HG02840 (cell line): ENCODE measurements around the gene AK4.

Source experiments
- ATAC-seq: cut with Tn5 transposase; IDR thresholded peaks from one replicate; pipeline ENCODE4 v1.9.1; 2021; ENCODE audit warnings: mild to moderate bottlenecking, moderate library complexity, moderate number of reproducible peaks; ENCODE audit not compliant: unreplicated experiment, low FRiP score

The AK4 gene

DNA sequence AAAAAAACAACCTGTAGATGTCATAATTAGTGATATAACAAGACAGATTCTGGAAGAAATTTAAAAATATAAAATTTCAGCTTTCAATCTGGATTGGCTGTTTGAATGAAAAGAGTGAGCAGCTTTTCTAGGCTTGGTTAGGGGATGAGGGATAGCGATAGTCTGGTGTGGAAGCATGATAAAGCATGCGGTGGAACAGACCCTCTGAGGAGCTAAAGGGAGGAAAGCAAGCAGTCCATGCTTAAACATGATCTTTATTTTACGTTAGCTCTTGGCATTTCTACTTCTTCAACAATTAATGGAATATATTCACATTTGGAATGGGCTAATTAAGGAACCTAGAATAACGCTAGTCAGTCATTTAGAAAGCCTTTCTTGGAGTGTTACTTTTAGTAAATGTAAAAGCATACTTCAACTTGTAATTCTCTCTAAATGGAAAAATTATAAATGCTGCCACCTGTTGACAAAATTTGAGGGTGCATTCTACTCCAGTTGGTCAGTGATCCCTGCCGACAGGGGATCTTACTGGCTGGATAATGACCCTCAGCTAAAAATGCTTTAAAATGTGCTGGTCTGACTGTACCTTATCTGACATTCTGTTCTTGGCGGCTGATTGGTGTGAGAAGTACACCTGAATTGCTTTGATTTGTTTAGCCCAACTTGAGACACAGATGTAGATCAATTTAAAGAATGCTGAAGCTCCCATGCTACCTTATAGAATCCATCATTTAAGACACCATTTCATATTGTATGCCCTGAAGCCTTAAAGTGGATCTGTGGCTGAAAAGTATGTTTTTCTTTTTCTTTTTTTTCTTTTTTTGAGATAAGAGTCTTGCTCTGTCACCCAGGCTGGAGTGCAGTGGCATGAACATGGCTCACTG, 61.2 kb downstream of the AK4 start:
- ATAC-seq = no peak

- no peak for ATAC-seq
Observed at GRCh38 chr1:65210325-65210724, 62.3 kb downstream of the AK4 start.

- no peak for ATAC-seq
Observed at GRCh38 chr1:65211331-65211730, 63.3 kb downstream of the AK4 start.

DNA sequence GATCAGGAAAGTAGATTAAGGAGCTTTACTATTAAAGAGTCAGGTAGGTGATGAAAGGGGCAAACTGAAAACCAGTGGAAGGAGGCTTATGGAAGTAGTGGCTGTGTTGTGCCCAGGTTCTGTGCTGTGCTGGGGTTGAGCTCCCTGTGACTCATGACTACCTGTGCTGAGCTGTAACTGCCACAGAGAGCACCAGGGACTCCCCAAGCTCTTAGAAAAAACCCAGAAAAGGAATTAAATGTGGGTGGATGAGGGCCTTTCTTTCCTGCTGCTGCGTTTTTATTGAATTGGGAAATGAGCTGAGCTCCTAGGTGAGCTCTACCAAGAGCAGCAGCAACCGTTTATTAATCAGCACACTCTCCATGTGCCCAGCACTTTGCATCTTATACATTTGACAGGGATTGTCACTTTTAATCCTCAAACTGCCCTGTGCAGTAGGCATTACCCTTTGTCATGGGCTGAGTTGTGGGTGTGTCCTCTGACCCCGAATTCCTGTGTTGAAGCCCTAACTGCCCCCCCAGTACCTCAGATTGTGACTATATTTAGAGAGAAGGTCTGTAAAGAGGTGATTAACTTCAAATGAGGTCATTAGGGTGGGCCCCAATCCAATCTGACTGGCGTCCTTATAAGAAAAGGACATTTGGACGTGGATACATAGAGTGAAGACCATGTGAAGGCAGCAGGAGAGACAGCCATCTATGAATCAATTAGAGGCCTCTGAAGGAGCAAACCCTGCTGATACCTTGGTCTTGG, 65.4 kb downstream of the AK4 start:
- ATAC-seq = no peak

GRCh38 chr1:65214340-65215027, 66.5 kb downstream of the AK4 start:
- no peak for ATAC-seq

DNA sequence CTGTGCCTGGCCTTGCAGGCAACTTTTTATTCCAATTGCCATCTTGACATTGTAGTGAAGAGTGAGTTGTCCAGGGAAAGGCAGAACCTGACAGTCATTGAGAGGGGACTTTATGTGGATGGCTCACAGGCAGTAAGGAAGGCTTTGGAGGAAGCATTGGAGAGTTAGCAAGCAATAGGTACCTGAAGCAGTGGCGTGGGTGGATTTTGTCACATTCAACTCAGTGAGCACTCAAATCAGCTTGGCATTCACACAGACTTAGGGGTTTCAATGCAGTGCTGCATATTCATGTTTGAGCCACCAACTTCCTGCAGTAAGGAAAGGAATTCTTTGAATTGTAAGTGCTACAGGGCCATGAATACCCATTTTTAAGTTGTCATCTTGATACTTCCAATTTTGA, 69.0 kb downstream of the AK4 start:
- no peak for ATAC-seq

DNA sequence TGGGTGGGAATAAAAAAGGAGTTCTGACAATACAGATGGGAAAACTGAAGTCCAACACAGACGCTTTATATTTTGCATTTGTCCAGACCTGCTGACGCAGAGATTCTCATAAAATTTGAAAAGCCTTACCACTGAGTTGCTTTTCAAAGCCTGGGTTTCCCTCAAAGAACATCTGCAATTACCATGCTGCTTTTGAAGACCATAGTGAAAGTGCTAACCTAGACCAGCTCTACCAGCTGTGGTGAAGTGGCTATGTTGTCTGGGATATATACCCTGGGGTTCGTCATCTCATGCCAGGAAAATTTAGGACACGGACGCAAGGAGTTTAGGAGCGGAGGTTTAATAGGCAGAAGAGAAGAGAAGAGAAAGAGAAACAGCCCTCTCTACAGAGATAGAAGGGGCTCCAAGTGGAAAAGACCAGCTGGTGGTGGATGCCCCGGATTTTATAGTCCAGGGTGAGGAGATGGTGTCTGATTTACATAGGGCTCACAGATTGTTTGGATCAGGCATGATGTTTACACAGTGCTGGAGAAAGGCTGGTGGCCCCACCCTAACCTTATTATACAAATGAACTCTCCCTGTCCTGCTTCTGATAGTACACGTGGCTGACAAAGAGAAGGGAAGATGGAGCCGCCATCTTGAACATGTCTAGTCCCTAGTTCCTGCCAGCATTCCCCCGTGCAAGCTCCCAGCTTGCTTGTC, 73.8 kb downstream of the AK4 start:
- no peak for ATAC-seq

- ATAC-seq = no peak
Observed at GRCh38 chr1:65222340-65222940, 74.4 kb downstream of the AK4 start.

GRCh38 chr1:65224681-65225091, 76.7 kb downstream of the AK4 start:
- ATAC-seq = no peak

DNA sequence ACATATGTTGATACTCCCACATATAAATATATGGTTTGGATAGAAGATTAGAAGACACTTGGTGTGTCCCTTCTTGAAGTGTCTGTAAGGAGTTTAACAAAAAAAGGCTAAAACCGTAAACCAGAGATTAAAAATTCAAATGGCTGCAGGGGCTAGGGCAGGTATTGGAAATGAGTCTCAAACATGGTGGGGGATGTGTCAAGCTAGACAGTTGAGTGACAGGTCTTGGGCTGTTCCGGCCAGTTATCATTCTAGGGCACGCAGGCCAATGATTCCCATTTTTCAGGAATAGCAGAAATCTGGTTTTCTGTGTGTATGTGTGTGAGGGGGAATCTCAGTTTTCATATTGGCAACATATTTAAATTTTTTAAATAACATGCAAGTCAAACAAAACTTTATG, 77.2 kb downstream of the AK4 start:
- ATAC-seq = no peak

- no peak for ATAC-seq
Observed at GRCh38 chr1:65229201-65229600, 81.2 kb downstream of the AK4 start.

GRCh38 chr1:65229754-65230339, 81.8 kb downstream of the AK4 start:
- ATAC-seq = no peak

DNA sequence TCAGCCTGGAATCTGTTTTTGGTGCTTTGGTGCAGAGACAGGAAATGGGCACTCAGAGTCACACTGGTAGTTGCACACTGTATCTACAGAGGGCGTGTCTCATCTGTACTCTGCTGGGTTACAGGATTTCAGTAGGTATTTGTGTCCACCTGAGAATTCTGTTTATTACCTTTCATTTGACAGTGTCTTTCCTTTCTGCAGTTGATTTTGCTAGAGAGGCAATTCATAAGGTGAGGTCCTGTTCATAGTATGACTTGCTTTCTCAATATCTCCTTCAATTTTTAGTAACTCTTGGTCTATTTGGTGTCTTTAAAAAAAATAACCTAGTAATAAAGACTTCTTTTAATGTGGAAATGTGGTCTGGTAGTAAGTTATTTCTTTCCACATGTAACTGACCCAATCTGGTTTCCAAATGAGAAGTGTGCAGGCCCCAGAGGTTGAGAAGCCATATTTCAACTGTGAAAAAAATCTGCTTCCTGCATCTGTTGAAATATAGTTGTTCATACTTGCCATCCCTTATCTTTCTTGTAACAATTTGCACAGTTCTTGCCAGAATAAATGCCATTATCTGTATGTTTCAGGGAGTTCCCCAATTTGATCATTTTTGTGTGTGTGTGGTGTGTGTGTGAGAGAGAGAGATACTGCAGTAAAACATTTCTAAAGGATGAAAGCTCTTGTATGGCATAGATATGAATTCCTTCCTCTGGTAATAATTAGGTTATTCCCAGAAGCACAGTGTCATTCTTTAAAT, 82.9 kb downstream of the AK4 start:
- ATAC-seq = peak; percentile 67

- no peak for ATAC-seq
Observed at GRCh38 chr1:65231718-65232330, 83.8 kb downstream of the AK4 start.

DNA sequence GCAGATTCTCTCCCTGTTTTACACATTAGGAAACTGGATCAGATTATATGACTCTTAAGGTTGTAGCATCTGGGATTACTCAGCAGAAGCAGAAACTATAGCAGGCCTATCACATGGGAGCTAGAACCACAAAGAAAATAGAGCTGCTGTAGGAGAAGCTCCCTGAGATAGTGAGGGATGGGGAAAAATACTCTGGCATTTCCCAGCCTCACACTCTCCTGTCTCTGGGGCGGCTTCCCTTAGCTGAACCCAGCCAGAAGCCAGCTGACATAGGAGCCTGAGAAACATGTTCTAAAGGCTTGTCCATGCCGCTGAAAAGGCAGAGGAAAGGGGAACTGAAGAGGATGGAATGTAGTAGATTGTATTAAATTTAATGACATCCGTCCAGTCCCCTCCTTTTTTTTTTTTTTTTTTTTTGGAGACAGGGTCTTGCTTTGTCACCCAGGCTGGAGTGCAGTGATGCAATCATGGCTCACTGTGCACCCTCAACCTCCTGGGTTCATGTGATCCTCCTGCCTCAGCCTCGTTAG, 84.5 kb downstream of the AK4 start:
- no peak for ATAC-seq

- no peak for ATAC-seq
Observed at GRCh38 chr1:65233782-65234181, 85.8 kb downstream of the AK4 start.

GRCh38 chr1:65235867-65236805, 88.1 kb downstream of the AK4 start:
- no peak for ATAC-seq
